Measurements from ENCODE around the gene VPS16.

VPS16 gene

DNA sequence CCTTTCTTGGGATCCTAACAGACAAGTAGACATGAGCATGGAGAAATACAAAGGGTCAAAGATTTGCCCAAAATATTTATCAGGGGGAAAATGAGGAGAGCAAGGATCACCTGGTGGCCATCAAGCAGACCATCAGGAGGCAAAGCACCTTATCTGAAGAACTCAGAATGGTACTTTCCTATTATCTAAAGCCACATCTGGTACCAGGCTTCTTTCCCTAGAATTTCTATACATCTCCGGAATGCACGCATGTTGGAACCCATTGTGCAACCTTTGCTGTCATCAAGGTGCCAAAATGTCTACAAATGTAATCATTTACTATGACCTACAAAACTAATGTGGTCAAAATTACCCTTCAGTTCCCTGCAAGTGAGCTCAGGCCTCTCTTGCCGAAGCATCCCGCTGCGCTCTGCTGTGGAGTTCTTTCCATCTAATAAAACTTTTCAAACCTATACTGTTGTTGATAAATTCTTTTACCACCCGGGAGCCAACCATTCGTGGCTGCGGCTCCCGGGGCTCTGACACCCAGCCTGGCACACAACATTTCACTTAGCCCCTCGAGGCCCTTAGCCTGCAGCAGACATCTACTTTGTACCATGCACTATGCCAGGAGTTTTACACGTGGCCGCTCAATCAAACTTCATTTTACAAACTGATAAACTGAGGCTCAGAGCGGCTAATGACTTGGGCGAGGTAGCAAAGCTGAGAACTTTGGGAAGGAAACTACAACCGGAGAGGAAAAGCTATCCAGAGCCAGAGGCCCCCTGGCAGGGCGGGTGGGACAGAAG lies 36.3 kb upstream of the VPS16 start:
- TF ChIP-seq CSDC2 (CRISPR knock-in tag; IDR thresholded peaks at IDR 0.05): no peak
- no peak for TF ChIP-seq ISL1 (CRISPR knock-in tag; IDR thresholded peaks at IDR 0.05)
- no peak for TF ChIP-seq TCF4 (CRISPR knock-in tag; IDR thresholded peaks at IDR 0.05; ENCODE audit: borderline replicate concordance)
- TF ChIP-seq SNAI2 (CRISPR knock-in tag; IDR thresholded peaks at IDR 0.05): no peak
- TF ChIP-seq PPARA (CRISPR knock-in tag; IDR thresholded peaks at IDR 0.05; ENCODE audit: borderline replicate concordance): no peak
- no peak for ATAC-seq

- TF ChIP-seq ISL1 (CRISPR knock-in tag; IDR thresholded peaks at IDR 0.05) (no peak), ESRRG (CRISPR knock-in tag; IDR thresholded peaks at IDR 0.05) (no peak), PATZ1 (CRISPR knock-in tag; IDR thresholded peaks at IDR 0.05; ENCODE audit: borderline replicate concordance) (no peak), ZNF70 (CRISPR knock-in tag; IDR thresholded peaks at IDR 0.05) (no peak), PPARA (CRISPR knock-in tag; IDR thresholded peaks at IDR 0.05; ENCODE audit: borderline replicate concordance) (no peak), BACH2 (CRISPR knock-in tag; IDR thresholded peaks at IDR 0.05; ENCODE audit: borderline replicate concordance) (no peak), OSR1 (CRISPR knock-in tag; IDR thresholded peaks at IDR 0.05) (no peak)
- TF ChIP-seq, protein P1, sequence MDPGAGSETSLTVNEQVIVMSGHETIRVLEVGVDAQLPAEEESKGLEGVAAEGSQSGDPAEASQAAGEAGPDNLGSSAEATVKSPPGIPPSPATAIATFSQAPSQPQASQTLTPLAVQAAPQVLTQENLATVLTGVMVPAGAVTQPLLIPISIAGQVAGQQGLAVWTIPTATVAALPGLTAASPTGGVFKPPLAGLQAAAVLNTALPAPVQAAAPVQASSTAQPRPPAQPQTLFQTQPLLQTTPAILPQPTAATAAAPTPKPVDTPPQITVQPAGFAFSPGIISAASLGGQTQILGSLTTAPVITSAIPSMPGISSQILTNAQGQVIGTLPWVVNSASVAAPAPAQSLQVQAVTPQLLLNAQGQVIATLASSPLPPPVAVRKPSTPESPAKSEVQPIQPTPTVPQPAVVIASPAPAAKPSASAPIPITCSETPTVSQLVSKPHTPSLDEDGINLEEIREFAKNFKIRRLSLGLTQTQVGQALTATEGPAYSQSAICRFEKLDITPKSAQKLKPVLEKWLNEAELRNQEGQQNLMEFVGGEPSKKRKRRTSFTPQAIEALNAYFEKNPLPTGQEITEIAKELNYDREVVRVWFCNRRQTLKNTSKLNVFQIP (CRISPR knock-in tag; IDR thresholded peaks at IDR 0.05; ENCODE audit: borderline replicate concordance, low read depth): no peak
- no peak for ATAC-seq
These were observed 35.5 kb upstream of the VPS16 start for GRCh38 chr20:2804852-2805688.

GRCh38 chr20:2805689-2806350 lies 34.7 kb upstream of the VPS16 start:
- no peak for TF ChIP-seq TCF4 (CRISPR knock-in tag; IDR thresholded peaks at IDR 0.05; ENCODE audit: borderline replicate concordance)
- TF ChIP-seq ZNF8 (CRISPR knock-in tag; IDR thresholded peaks at IDR 0.05): no peak
- no peak for TF ChIP-seq PATZ1 (CRISPR knock-in tag; IDR thresholded peaks at IDR 0.05; ENCODE audit: borderline replicate concordance)
- TF ChIP-seq SNAI2 (CRISPR knock-in tag; IDR thresholded peaks at IDR 0.05): no peak
- no peak for TF ChIP-seq ZC3H10 (CRISPR knock-in tag; IDR thresholded peaks at IDR 0.05)
- TF ChIP-seq, protein P2, sequence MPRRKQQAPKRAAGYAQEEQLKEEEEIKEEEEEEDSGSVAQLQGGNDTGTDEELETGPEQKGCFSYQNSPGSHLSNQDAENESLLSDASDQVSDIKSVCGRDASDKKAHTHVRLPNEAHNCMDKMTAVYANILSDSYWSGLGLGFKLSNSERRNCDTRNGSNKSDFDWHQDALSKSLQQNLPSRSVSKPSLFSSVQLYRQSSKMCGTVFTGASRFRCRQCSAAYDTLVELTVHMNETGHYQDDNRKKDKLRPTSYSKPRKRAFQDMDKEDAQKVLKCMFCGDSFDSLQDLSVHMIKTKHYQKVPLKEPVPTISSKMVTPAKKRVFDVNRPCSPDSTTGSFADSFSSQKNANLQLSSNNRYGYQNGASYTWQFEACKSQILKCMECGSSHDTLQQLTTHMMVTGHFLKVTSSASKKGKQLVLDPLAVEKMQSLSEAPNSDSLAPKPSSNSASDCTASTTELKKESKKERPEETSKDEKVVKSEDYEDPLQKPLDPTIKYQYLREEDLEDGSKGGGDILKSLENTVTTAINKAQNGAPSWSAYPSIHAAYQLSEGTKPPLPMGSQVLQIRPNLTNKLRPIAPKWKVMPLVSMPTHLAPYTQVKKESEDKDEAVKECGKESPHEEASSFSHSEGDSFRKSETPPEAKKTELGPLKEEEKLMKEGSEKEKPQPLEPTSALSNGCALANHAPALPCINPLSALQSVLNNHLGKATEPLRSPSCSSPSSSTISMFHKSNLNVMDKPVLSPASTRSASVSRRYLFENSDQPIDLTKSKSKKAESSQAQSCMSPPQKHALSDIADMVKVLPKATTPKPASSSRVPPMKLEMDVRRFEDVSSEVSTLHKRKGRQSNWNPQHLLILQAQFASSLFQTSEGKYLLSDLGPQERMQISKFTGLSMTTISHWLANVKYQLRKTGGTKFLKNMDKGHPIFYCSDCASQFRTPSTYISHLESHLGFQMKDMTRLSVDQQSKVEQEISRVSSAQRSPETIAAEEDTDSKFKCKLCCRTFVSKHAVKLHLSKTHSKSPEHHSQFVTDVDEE (CRISPR knock-in tag; IDR thresholded peaks at IDR 0.05): no peak
- TF ChIP-seq ZNF70 (CRISPR knock-in tag; IDR thresholded peaks at IDR 0.05): no peak
- ATAC-seq: no peak

GRCh38 chr20:2806351-2806701 lies 34.2 kb upstream of the VPS16 start:
- TF ChIP-seq ZNF8 (CRISPR knock-in tag; IDR thresholded peaks at IDR 0.05) (no peak), RARB (CRISPR knock-in tag; IDR thresholded peaks at IDR 0.05) (no peak), GLIS3 (CRISPR knock-in tag; IDR thresholded peaks at IDR 0.05) (no peak), ESRRG (CRISPR knock-in tag; IDR thresholded peaks at IDR 0.05) (no peak), TOX (CRISPR knock-in tag; IDR thresholded peaks at IDR 0.05; ENCODE audit: borderline replicate concordance) (no peak), ZNF565 (CRISPR knock-in tag; conservative IDR thresholded peaks at IDR 0.05; ENCODE audit: low read depth) (no peak), ZNF70 (CRISPR knock-in tag; IDR thresholded peaks at IDR 0.05) (no peak), BACH2 (CRISPR knock-in tag; IDR thresholded peaks at IDR 0.05; ENCODE audit: borderline replicate concordance) (no peak), TCF4 (CRISPR knock-in tag; IDR thresholded peaks at IDR 0.05; ENCODE audit: borderline replicate concordance) (no peak), CSDC2 (CRISPR knock-in tag; IDR thresholded peaks at IDR 0.05) (no peak), ARNTL (CRISPR knock-in tag; IDR thresholded peaks at IDR 0.05; ENCODE audit: borderline replicate concordance, low read depth) (no peak), SNAI2 (CRISPR knock-in tag; IDR thresholded peaks at IDR 0.05) (no peak), OSR1 (CRISPR knock-in tag; IDR thresholded peaks at IDR 0.05) (no peak), ISL1 (CRISPR knock-in tag; IDR thresholded peaks at IDR 0.05) (no peak)
- TF ChIP-seq, protein P1 (CRISPR knock-in tag; IDR thresholded peaks at IDR 0.05; ENCODE audit: borderline replicate concordance, low read depth): no peak

More at GRCh38 chr20:2806351-2806701, 34.2 kb upstream of the VPS16 start:
- ATAC-seq: no peak

All from SK-N-SH treated with all-trans-retinoic acid at 6 μM for 48 hours (cell line).